Caco-2 (cell line): ENCODE results near the gene TDRD12. TPM values are rescaled to one million over a fixed set of nuclear protein-coding genes. Genes with fewer than 3 reads are reported as not detected.

ENCODE experiments used
- BruUV-seq: library from RNA; stranded (reverse); fragments of 400-500 nt; replicated peaks from 2 replicates; lab custom pipeline; 2021; lab: Mats Ljungman, UMichigan
- CTCF ChIA-PET: fragments of 300-600 bp; sonication (Branson Sonifier 250); formaldehyde crosslinking; loops from one replicate; lab custom pipeline; 2022; ENCODE audit warnings: antibody characterized with exemption; lab: Charles Lee
- POLR2A ChIA-PET: fragments of 300-600 bp; sonication (Branson Sonifier 250); formaldehyde crosslinking; loops from one replicate; lab custom pipeline; 2022; ENCODE audit warnings: antibody characterized with exemption; lab: Charles Lee
- DNase-seq, 2 experiments: peaks; one replicate each; pipeline versions ENCODE4 v3.0.0 to v3.0.0-alpha.2; 2020 to 2022
- H3K27me3 ChIP-seq: replicated peaks from 2 replicates; pipeline ENCODE4 v1.6.0; 2011; ENCODE audit warnings: low read length; ENCODE audit not compliant: control insufficient read depth, insufficient read depth
- H3K36me3 ChIP-seq: 2 replicates; pipeline ENCODE4 v1.5.1; 2011; ENCODE audit warnings: low read length; ENCODE audit not compliant: control insufficient read depth, insufficient read depth
- H3K4me1 ChIP-seq: fragments of 250-450 bp; sonication (Bioruptor Pico); 2 replicates; pipeline ENCODE4 v1.5.1; 2020; ENCODE audit warnings: mild to moderate bottlenecking
- H3K4me3 ChIP-seq: 2 replicates; pipeline ENCODE4 v1.5.1; 2011; ENCODE audit warnings: low read depth, mild to moderate bottlenecking, control low read depth, low read length
- H3K9me3 ChIP-seq: fragments of 250-450 bp; sonication (Bioruptor Pico); 2 replicates; pipeline ENCODE4 v1.5.1; 2020; ENCODE audit warnings: mild to moderate bottlenecking, moderate library complexity
- H3K27ac Mint-ChIP-seq: one replicate; pipeline ENCODE4 v1.8.0; 2022; ENCODE audit warnings: mixed read lengths; ENCODE audit not compliant: unreplicated experiment
- H3K27me3 Mint-ChIP-seq: one replicate; pipeline ENCODE4 v1.8.0; 2022; ENCODE audit warnings: mixed read lengths; ENCODE audit not compliant: insufficient read depth, unreplicated experiment
- H3K36me3 Mint-ChIP-seq: one replicate; pipeline ENCODE4 v1.8.0; 2022; ENCODE audit warnings: mild to moderate bottlenecking, mixed read lengths; ENCODE audit not compliant: insufficient read depth, unreplicated experiment
- H3K4me1 Mint-ChIP-seq: one replicate; pipeline ENCODE4 v1.8.0; 2022; ENCODE audit warnings: low read depth, mixed read lengths; ENCODE audit not compliant: unreplicated experiment
- H3K4me3 Mint-ChIP-seq: one replicate; pipeline ENCODE4 v1.8.0; 2022; ENCODE audit warnings: mild to moderate bottlenecking, moderate library complexity, mixed read lengths; ENCODE audit not compliant: unreplicated experiment
- H3K9me3 Mint-ChIP-seq: one replicate; pipeline ENCODE4 v1.8.0; 2022; ENCODE audit warnings: mixed read lengths; ENCODE audit not compliant: unreplicated experiment
- CTCF ChIP-seq, 2 experiments: fragments of 200-600 bp in 1 of 2; IDR thresholded peaks; 1 replicate in 1 of 2; 2 replicates in 1 of 2; pipeline versions ENCODE4 v1.5.1 to v1.8.0; 2011 to 2022; ENCODE audit warnings: antibody characterized with exemption in 1 of 2, control low read depth in 1 of 2, inconsistent platforms in 1 of 2, low read depth in 1 of 2, low read length in 1 of 2, mild to moderate bottlenecking in 1 of 2, moderate library complexity in 1 of 2; ENCODE audit not compliant: insufficient read depth in 1 of 2, severe bottlenecking in 1 of 2, unreplicated experiment in 1 of 2
- intact Hi-C: fragments of 100-400 bp; cut with micrococcal nuclease; formaldehyde crosslinking; loops from one replicate; pipeline ENCODE4 v1.10.0; 2022; ENCODE audit not compliant: unreplicated experiment
- total RNA-seq: library from RNA; stranded (reverse); gene quantifications from 2 replicates; pipeline ENCODE4 v1.2.3, GENCODE V29; 2022

The TDRD12 gene
- total RNA-seq, 1 experiment from 2014 or later: 0.11 TPM

- peak within 1 kb of the TSS; percentile 90 for H3K4me3 Mint-ChIP-seq
- no TSS peak for BruUV-seq
- no peaks in the 10 kb centered on the region for H3K9me3 ChIP-seq
- intact Hi-C loops: loop anchor here (1.0 to 10.0 kb wide), 3 partner anchors 16 to 270 kb away; partner anchors contain the start of genes DPY19L3 and NUDT19
- no peaks in the 10 kb centered on the region for H3K27me3 ChIP-seq
- ChIA-PET POLR2A (interaction anchor here (1.5 kb wide), 1 partner anchor 17 kb away, joined by 5 read pairs; the partner anchor contains the start of gene NUDT19), CTCF (no interaction called here)
- H3K27ac Mint-ChIP-seq: peak within 1 kb of the TSS; percentile 75
- H3K4me1 ChIP-seq: peaks cover 15% of the 10 kb centered on the region
- peaks cover 32% of the 10 kb centered on the region for H3K4me1 Mint-ChIP-seq
- H3K4me3 ChIP-seq: peak within 1 kb of the TSS; percentile 90
- no peak for TF ChIP-seq CTCF (IDR thresholded peaks at IDR 0.05; ENCODE audit: insufficient read depth in 1 of 2, low read depth in 1 of 2, low read length in 1 of 2, severe bottlenecking in 1 of 2, unreplicated experiment in 1 of 2)
- peaks cover 18% of the 10 kb centered on the region for H3K36me3 Mint-ChIP-seq
- no peaks in the 10 kb centered on the region for H3K27me3 Mint-ChIP-seq
- H3K36me3 ChIP-seq: 0 out of 2 replicates have a peak, but pooled peaks cover 2% of the 10 kb centered on the region
- H3K9me3 Mint-ChIP-seq: no peaks in the 10 kb centered on the region
- peak; percentile 98 to 99 for DNase-seq
Measured at GRCh38 chr19:32674931-32675719, 44.4 kb upstream of the TDRD12 start, which contains the start of gene ANKRD27. Gene ANKRD27, minus strand, starts transcription at chr19:32675180. Its CDS starts 16,165 bp downstream, at chr19:32659015.

- POLR2A ChIA-PET: interaction anchor here (1.5 kb wide), 1 partner anchor 16 kb away, joined by 5 read pairs; the partner anchor contains the start of gene NUDT19
- Histone ChIP-seq H3K4me3 (peak within 1 kb of the TSS; percentile 90), H3K27me3 (no peaks in the 10 kb centered on the region), H3K4me1 (peaks cover 9% of the 10 kb centered on the region), H3K36me3 (0 out of 2 replicates have a peak, but pooled peaks cover 2% of the 10 kb centered on the region), H3K9me3 (no peaks in the 10 kb centered on the region)
- DNase-seq: peak; percentile 83 to 86
- BruUV-seq: no TSS peak
- CTCF ChIA-PET: no interaction called here
- Mint-ChIP-seq H3K36me3 (peaks cover 15% of the 10 kb centered on the region), H3K27ac (peak within 1 kb of the TSS; percentile 48), H3K4me1 (peaks cover 30% of the 10 kb centered on the region), H3K4me3 (peak within 1 kb of the TSS; percentile 90), H3K27me3 (no peaks in the 10 kb centered on the region), H3K9me3 (no peaks in the 10 kb centered on the region)
- intact Hi-C loops: loop anchor here (1.0 to 10.0 kb wide), 3 partner anchors 16 to 271 kb away; partner anchors contain the start of genes DPY19L3 and NUDT19
- TF ChIP-seq CTCF (IDR thresholded peaks at IDR 0.05; ENCODE audit: insufficient read depth in 1 of 2, low read depth in 1 of 2, low read length in 1 of 2, severe bottlenecking in 1 of 2, unreplicated experiment in 1 of 2): no peak
Measured at GRCh38 chr19:32675720-32676185, 43.8 kb upstream of the TDRD12 start, which contains the start of gene RGS9BP. Gene RGS9BP, plus strand, starts transcription at chr19:32675848. Its CDS starts 416 bp downstream, at chr19:32676264.
